Bronchial epithelial cell (primary cell): ENCODE results near the gene ZBTB12. TPM values are rescaled to one million over a fixed set of nuclear protein-coding genes. Genes with fewer than 3 reads are reported as not detected.

Source experiments
- DNase-seq: peaks from one replicate; pipeline ENCODE4 v3.0.0-alpha.2; 2010; ENCODE audit warnings: low read depth
- FAIRE-seq: peaks from 2 replicates; lab custom pipeline; 2011; peaks lifted over from hg19 to GRCh38; lab: Jason Lieb, UNC
- H3K27me3 ChIP-seq: 2 replicates; pipeline ENCODE4 v1.5.1; 2011; ENCODE audit warnings: low read length; ENCODE audit not compliant: control insufficient read depth, insufficient read depth
- H3K36me3 ChIP-seq: 2 replicates; pipeline ENCODE4 v1.5.1; 2011; ENCODE audit warnings: low read length; ENCODE audit not compliant: control insufficient read depth, insufficient read depth
- H3K4me3 ChIP-seq: 2 replicates; pipeline ENCODE4 v1.5.1; 2011; ENCODE audit warnings: mild to moderate bottlenecking, low read depth, low read length, control low read depth
- CTCF ChIP-seq: IDR thresholded peaks from 2 replicates; pipeline ENCODE4 v1.5.1; 2011; ENCODE audit warnings: mild to moderate bottlenecking, moderate library complexity, low read length, control low read depth, inconsistent platforms; ENCODE audit not compliant: insufficient read depth, severe bottlenecking
- total RNA-seq: library from RNA; depleted of rRNA; stranded (reverse); fragments of >200 nt; gene quantifications from 2 replicates; pipeline ENCODE4 v1.2.1, GENCODE V29; 2014

The ZBTB12 gene
- total RNA-seq, 1 donor from 2014 or later, result 1.3 TPM

DNA sequence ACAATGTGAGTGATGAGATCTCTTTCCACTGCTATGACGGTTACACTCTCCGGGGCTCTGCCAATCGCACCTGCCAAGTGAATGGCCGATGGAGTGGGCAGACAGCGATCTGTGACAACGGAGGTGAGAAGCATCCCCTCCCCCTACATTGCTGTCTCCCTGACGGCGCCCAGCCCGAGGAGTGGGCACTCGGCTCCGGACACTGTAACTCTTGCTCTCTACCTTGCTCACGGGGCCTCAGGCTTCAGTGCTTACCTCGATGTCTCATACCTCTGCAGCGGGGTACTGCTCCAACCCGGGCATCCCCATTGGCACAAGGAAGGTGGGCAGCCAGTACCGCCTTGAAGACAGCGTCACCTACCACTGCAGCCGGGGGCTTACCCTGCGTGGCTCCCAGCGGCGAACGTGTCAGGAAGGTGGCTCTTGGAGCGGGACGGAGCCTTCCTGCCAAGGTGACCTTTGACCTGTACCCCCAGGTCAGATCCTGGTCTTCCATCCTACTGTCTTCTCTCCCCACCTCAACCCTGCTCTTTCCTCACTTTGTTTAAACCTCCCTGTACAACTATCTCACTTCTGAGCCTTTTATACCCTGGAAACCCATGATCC, 45.3 kb upstream of the ZBTB12 start:
- FAIRE-seq (no peak), DNase-seq (no peak)
- Histone ChIP-seq H3K27me3 (no peaks in the 10 kb centered on the region), H3K4me3 (no peak overlapping the region), H3K36me3 (peaks cover 3% of the 10 kb centered on the region)
- TF ChIP-seq CTCF, result no peak

- Histone ChIP-seq H3K36me3 (no peaks in the 10 kb centered on the region), H3K4me3 (no peak overlapping the region), H3K27me3 (no peaks in the 10 kb centered on the region)
- FAIRE-seq, result no peak
- no peak for DNase-seq
- TF ChIP-seq CTCF, result no peak
These were observed 44.5 kb upstream of the ZBTB12 start for GRCh38 chr6:31946370-31946885.

- no peak for TF ChIP-seq CTCF
- DNase-seq, result peak; percentile 87
- no peaks in the 10 kb centered on the region for H3K27me3 ChIP-seq
- H3K4me3 ChIP-seq, result peak within 1 kb of the TSS; percentile 15
- no peak for FAIRE-seq
- H3K36me3 ChIP-seq, result no peaks in the 10 kb centered on the region
These were observed 43.9 kb upstream of the ZBTB12 start, which contains the start of gene CFB for GRCh38 chr6:31945507-31946369. Gene CFB, plus strand, starts transcription at chr6:31946095. Its CDS starts 127 bp downstream, at chr6:31946222.

DNA sequence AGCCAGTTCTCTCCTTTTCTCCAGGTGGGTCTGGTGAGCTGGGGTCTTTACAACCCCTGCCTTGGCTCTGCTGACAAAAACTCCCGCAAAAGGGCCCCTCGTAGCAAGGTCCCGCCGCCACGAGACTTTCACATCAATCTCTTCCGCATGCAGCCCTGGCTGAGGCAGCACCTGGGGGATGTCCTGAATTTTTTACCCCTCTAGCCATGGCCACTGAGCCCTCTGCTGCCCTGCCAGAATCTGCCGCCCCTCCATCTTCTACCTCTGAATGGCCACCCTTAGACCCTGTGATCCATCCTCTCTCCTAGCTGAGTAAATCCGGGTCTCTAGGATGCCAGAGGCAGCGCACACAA, 43.2 kb upstream of the ZBTB12 start:
- no peaks in the 10 kb centered on the region for H3K27me3 ChIP-seq
- H3K4me3 ChIP-seq, result no peak overlapping the region
- DNase-seq (no peak), FAIRE-seq (no peak)
- H3K36me3 ChIP-seq, result no peaks in the 10 kb centered on the region
- no peak for TF ChIP-seq CTCF

- FAIRE-seq (no peak), DNase-seq (no peak)
- no peak overlapping the region for H3K4me3 ChIP-seq
- H3K36me3 ChIP-seq, result no peaks in the 10 kb centered on the region
- no peaks in the 10 kb centered on the region for H3K27me3 ChIP-seq
- TF ChIP-seq CTCF, result no peak
These were observed 41.9 kb upstream of the ZBTB12 start for GRCh38 chr6:31943742-31944141.
